GM18909 (cell line): ENCODE results near the gene SPECC1L.
"Not testable (repeated sequence)": the region's sequence is repeated elsewhere in the genome, so short reads cannot be mapped to it uniquely, and the experiment has no call there.

Experiments
- ATAC-seq: cut with Tn5 transposase; IDR thresholded peaks from one replicate; pipeline ENCODE4 v1.9.1; 2021; ENCODE audit warnings: mild to moderate bottlenecking; ENCODE audit not compliant: unreplicated experiment, poor library complexity

The SPECC1L gene, protein sequence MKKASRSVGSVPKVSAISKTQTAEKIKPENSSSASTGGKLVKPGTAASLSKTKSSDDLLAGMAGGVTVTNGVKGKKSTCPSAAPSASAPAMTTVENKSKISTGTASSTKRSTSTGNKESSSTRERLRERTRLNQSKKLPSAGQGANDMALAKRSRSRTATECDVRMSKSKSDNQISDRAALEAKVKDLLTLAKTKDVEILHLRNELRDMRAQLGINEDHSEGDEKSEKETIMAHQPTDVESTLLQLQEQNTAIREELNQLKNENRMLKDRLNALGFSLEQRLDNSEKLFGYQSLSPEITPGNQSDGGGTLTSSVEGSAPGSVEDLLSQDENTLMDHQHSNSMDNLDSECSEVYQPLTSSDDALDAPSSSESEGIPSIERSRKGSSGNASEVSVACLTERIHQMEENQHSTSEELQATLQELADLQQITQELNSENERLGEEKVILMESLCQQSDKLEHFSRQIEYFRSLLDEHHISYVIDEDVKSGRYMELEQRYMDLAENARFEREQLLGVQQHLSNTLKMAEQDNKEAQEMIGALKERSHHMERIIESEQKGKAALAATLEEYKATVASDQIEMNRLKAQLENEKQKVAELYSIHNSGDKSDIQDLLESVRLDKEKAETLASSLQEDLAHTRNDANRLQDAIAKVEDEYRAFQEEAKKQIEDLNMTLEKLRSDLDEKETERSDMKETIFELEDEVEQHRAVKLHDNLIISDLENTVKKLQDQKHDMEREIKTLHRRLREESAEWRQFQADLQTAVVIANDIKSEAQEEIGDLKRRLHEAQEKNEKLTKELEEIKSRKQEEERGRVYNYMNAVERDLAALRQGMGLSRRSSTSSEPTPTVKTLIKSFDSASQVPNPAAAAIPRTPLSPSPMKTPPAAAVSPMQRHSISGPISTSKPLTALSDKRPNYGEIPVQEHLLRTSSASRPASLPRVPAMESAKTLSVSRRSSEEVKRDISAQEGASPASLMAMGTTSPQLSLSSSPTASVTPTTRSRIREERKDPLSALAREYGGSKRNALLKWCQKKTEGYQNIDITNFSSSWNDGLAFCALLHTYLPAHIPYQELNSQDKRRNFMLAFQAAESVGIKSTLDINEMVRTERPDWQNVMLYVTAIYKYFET

DNA sequence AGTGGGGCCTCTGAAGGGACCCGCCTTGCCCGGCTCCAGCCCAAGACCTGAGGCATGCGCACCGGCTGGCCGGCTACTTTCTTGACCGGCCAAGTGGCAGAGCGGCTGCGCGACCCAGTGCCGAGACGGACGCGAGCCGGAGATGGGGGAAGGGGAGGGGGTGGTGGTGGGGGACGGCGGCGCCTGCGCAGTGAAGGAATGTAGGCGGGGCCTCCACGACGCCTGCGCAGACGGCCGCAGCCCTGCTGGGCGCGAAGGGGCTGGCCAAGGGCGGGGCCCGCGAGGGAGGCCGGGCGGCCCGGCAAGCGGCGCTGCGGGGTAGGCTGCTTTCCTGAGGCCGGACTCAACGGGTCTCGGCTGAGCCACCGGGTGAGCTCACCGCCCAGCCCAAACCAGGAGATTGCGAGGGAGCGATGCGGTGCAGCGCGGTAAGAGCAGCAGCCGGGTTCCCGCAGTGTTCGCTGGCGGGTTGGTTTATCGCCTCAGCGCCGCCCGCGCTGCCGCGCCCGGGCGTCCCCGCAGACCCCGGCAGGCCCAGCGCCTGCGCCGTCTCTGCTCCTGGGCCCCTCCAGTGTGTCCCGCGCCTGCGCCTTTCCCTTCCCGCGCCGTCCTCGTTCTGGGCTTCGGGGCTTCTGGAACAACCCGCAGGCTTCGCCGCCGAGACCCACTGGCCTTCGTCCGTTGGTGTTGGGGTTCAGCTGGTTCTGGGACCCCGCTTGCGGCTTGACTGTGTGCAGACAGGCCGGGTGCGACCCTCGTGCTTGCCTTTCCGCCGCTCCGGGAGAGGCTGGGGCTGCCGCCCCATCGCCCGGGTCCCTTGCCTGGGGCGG, at the start of gene SPECC1L:
Gene SPECC1L (plus strand): TSS at position 276 of the 830 bp plus-strand sequence. CDS start 31,401 bp downstream, outside the sequence.
- peak; percentile 91 for ATAC-seq

DNA sequence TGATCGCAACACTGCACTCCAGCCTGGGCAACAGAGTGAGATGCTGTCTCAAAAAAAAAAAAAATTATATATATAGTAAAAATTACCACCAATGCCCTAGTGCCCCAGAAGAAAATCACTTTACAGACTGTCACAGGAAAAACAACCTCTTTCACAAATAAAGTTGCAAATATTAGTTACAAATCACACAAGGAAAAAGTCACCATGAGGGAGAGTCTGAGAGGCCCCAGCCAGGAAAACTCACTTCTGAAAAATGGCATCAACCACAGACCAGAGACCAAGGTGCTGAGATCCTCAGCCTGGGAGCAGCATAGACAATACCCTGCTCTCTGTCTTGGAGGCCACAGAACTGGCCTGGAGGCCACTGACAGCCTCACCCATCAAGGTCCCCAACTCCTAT, 46.2 kb upstream of the SPECC1L start:
- no peak for ATAC-seq

DNA sequence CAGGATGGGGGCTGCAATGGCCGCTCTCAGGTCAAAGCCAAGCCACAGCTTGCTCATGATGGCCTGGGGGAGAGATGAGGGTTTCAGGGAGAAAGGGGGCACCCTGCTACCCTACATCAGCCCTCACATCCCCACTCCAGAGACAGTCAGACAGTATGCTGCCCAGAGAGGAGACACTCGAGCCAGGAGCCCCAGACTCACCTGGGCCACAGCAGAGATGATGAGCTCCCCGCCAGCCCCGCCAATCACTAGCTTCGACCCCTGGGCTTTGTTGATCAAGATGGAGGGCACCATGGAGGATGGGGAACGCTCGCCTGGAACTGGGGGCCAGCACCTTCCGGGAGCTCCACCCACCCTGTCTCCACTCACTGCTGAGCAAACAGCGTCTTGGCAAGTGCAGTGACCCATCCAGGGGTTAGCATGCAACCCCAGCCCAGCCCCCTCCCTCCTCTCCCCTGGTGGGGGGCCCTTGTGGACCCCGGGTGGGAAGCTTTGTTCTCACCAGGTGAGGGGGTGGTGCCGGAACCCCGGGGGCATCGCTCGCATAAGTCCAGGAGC, 45.5 kb upstream of the SPECC1L start:
- no peak for ATAC-seq

- no peak for ATAC-seq
These were observed 44.7 kb upstream of the SPECC1L start for GRCh38 chr22:24225951-24226350.

- ATAC-seq: no peak
These were observed 39.5 kb upstream of the SPECC1L start for GRCh38 chr22:24230911-24231656.

GRCh38 chr22:24231706-24232105, 38.9 kb upstream of the SPECC1L start:
- ATAC-seq: no peak

DNA sequence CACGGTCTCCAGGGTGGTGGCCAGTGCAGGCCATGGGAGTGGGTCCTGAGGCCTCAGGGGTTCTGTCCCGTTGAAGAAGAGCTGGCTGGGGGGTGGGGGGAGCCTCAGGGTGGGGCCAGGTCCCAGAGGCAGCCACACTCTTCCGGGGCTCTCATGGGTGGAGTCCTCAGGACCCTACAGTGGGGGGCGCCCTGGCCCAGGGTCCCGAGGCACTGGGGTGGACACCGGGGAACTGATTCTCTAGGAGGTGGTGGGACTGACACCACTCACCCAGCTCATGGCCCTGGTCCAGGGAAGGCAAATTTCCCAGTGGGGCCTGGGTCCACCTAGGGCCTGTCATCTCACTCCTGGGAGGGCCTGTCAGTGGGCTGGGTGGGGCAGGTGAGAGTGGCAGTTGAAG, 38.5 kb upstream of the SPECC1L start:
- ATAC-seq: no peak

GRCh38 chr22:24232725-24233124, 37.9 kb upstream of the SPECC1L start:
- no peak for ATAC-seq

- no peak for ATAC-seq
These were observed 37.4 kb upstream of the SPECC1L start for GRCh38 chr22:24233235-24233634.

DNA sequence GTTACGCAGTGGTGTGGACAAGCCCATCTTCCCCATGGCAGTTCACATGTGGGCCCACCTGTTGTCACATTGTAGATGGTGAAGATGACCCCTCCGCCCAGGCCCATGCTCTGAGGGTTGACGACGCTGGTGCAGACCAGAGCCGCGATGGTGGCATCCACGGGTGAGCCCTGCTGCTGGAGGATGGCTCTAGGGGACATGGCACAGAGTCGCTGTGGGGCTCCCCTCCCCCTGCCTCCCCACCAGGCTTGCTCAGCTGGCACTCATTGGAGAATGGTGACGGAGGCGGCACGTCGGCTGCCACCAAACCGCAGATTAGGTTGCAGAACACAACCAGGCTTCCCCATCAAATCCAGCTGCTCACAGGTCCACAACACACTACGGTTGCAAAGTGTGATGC, 36.8 kb upstream of the SPECC1L start:
- ATAC-seq: no peak

- ATAC-seq: no peak
These were observed 35.3 kb upstream of the SPECC1L start for GRCh38 chr22:24235315-24235714.

DNA sequence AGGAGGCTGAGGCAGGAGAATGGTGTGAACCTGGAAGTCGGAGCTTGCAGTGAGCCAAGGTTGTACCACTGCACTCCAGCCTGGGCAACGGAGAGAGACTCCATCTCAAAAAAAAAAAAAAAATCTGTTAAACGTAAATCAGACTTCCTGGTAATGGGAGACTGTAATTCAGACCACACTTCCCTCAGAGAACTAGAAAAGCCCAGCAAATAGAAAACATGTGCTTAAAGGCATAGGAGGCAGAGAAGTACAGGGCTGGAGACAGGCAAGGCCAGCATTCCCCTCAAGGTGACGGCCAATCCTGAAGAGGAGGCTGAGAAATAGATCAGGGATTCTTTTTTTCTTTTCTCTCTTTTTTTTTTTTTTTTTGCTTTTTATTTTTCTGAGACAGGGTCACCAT, 34.0 kb upstream of the SPECC1L start:
- ATAC-seq: no peak

DNA sequence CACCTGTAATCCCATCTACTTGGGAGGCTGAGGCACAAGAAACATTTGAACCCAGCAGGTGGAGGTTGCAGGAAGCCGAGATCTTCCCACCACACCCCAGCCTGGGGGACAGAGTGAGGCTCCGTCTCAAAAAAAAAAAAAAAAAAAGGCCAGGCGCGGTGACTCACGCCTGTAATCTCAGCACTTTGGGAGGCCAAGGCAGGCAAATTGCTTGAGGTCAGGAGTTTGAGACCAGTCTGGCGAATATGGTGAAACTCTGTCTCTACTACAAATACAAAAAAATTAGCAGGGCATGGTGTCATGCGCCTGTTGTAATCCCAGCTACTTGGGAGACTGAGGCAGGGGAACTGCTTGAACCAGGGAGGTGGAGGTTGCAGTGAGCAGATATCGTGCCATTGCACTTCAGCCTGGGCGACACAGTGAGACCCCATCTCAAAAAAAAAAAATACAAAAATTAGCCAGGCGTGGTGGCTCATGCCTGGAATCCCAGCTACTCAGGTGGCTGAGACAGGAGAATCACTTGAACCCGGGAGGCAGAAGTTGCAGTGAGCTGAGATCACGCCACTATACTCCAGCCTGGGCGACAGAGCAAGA, 32.4 kb upstream of the SPECC1L start:
- not testable (repeated sequence) for ATAC-seq

DNA sequence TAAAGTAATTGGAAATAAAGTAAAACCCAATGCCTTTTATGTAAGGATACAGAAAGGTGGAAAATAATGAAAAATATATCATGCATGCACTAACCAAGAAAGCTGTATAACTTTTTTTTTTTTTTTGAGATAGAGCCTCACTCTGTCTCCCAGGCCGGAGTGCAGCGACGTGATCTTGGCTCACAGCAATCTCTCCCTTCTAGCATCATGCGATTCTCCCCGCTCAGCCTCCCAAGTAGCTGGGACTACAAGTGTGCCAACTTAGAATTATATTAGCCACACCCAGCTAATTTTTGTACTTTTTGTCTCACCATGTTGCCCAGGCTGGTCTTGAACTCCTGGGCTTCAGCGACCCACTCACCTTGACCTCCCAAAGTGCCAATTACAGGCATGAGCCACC, 30.2 kb upstream of the SPECC1L start:
- no peak for ATAC-seq

- ATAC-seq: not testable (repeated sequence)
These were observed 29.5 kb upstream of the SPECC1L start for GRCh38 chr22:24240985-24241692.

DNA sequence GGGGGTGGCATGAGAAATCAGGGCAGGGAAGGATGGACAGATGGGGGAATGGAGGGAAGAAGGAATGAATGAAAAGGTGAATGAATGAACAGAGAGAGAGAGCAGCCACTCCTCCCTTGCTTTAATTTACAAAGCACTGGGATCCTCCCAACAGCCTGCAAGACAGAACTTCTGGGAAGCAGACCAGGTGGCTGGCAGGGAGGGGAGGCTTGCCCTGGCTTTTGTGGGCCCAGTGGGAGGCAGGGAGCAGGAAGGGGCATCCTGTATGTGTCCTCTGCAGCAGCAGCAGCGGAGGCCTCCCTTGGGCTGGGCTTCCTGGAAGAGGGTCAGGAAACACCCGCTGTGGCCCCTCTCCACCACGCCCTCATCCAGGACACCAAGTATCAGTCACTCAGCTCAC, 27.2 kb upstream of the SPECC1L start:
- not testable (repeated sequence) for ATAC-seq

DNA sequence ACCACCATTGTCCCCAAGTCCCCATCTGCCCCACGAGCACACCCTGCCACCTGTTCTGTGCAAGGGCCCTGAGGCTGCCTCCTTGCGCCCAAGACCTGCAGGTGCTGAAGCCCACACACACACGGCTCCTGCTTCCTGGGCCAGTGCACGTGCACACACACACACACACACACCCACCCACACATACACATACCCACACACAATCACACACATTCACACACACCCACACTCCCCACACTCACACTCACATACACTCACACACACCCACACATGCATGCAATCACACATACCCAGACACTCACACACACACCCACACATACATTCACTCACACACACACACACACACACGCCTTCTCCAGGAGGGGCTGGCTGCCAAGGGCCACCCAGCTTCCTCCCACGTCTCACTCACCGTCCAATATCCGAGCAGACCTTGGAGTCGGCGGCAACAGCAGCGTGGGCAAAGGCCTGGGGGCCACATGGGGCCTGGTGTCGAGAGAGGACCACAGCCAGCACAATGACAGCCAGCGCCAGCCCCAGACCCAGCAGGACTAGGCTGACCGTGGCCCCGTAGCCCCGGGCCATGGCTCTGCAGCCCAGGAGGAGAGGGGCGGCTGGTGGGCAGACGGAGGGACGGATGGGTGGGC, 26.4 kb upstream of the SPECC1L start:
- ATAC-seq: no peak
